CD8-positive, alpha-beta memory T cell (primary cell): ENCODE data around the gene MALAT1. TPM values are rescaled to one million over a fixed set of nuclear protein-coding genes. Genes with fewer than 3 reads are reported as not detected.

ENCODE experiments used
- CTCF ChIA-PET: fragments of 350-600 bp; sonication (Branson Sonifier 250); formaldehyde crosslinking; loops from one replicate; lab custom pipeline; 2021; ENCODE audit warnings: antibody characterized with exemption; lab: Charles Lee
- POLR2A ChIA-PET: fragments of 350-600 bp; sonication (Branson Sonifier 250); formaldehyde crosslinking; loops from one replicate; lab custom pipeline; 2021; ENCODE audit warnings: antibody characterized with exemption; lab: Charles Lee
- DNase-seq, 5 donors: peaks; one replicate each; pipeline versions ENCODE4 v3.0.0 to v3.0.0-alpha.2; 2020 to 2022; ENCODE audit warnings: mixed read lengths in 1 of 5
- H3K27ac ChIP-seq: one replicate; pipeline ENCODE4 v1.7.0; 2013; ENCODE audit warnings: low read depth, mild to moderate bottlenecking, low read length, moderate library complexity
- H3K27me3 ChIP-seq: 2 replicates; pipeline ENCODE4 v1.7.0; 2013; ENCODE audit warnings: low read length, mild to moderate bottlenecking; ENCODE audit not compliant: insufficient read depth, poor library complexity, severe bottlenecking
- H3K36me3 ChIP-seq: 2 replicates; pipeline ENCODE4 v1.7.0; 2013; ENCODE audit warnings: mild to moderate bottlenecking, low read length, moderate library complexity; ENCODE audit not compliant: insufficient read depth
- H3K4me1 ChIP-seq: 2 replicates; pipeline ENCODE4 v1.7.0; 2013; ENCODE audit warnings: mild to moderate bottlenecking, low read length, moderate library complexity; ENCODE audit not compliant: insufficient read depth
- H3K4me3 ChIP-seq: 2 replicates; pipeline ENCODE4 v1.7.0; 2013; ENCODE audit warnings: mild to moderate bottlenecking, low read length
- H3K9me3 ChIP-seq: 2 replicates; pipeline ENCODE4 v1.7.0; 2013; ENCODE audit warnings: mild to moderate bottlenecking, low read length
- H3K27ac Mint-ChIP-seq, 8 donors: one replicate each; pipeline ENCODE4 v1.8.0; 2020 to 2021; ENCODE audit warnings: mixed read lengths in 8 of 8, mild to moderate bottlenecking in 6 of 8, inconsistent platforms in 3 of 8, moderate library complexity in 3 of 8
- H3K27me3 Mint-ChIP-seq, 2 donors: one replicate each; pipeline ENCODE4 v1.8.0; 2020 to 2021; ENCODE audit warnings: mixed read lengths in 2 of 2, mild to moderate bottlenecking in 1 of 2, moderate library complexity in 1 of 2
- H3K36me3 Mint-ChIP-seq, 3 donors: one replicate each; pipeline ENCODE4 v1.8.0; 2020 to 2021; ENCODE audit warnings: mixed read lengths in 3 of 3, inconsistent platforms in 1 of 3, mild to moderate bottlenecking in 1 of 3
- H3K4me1 Mint-ChIP-seq, 3 donors: one replicate each; pipeline ENCODE4 v1.8.0; 2020 to 2021; ENCODE audit warnings: mixed read lengths in 3 of 3, inconsistent platforms in 1 of 3, mild to moderate bottlenecking in 1 of 3
- H3K4me3 Mint-ChIP-seq, 7 donors: one replicate each; pipeline ENCODE4 v1.8.0; 2020 to 2021; ENCODE audit warnings: mixed read lengths in 7 of 7, mild to moderate bottlenecking in 6 of 7, moderate library complexity in 4 of 7, inconsistent platforms in 2 of 7
- H3K9me3 Mint-ChIP-seq, 5 donors: one replicate each; pipeline ENCODE4 v1.8.0; 2020 to 2022; ENCODE audit warnings: mixed read lengths in 5 of 5, mild to moderate bottlenecking in 3 of 5, moderate library complexity in 2 of 5, inconsistent platforms in 1 of 5
- polyA plus RNA-seq: library from polyadenylated mRNA; unstranded; fragments of 300-500 nt; fragmentation: Illumina TruSeq; gene quantifications from one replicate; pipeline ENCODE4 v1.2.3, GENCODE V29; 2021
- total RNA-seq, 2 experiments: library from RNA; stranded (reverse); gene quantifications; one replicate each; pipeline ENCODE4 v1.2.3, GENCODE V29; 2021

MALAT1 gene
- total and polyA plus RNA-seq, 3 experiments from 2014 or later: 2,529 to 4,912 (median 4,639) TPM

DNA sequence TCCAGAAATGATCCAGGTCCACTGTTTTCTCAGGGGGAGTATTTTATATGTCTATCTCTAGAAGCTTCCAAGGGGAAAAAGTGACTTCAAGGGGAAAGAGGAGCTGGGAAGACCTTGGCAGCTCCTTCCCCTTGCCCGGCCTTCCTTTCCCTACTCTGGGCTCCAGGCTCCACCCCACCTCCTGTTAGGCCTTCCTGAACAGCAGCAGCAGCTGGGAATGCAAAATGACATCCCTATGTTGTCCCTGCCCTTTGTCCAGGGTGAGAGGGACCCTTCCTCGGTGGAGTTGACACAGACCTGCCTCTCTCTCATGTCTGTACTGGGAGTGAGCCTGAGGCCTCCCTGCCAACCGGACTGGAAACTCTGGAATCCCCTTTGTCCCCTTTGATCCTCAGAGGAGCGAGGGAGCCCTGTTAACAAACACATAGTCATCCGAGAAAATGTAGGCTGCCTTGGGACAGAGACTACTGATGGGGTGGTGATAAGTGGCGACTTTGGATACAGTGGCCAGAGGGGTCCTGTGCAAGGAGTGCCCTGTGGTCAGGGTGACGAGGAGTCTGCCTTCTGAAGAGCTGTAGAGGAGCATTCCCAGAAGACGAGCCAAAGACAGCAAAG is 9.0 kb upstream of the MALAT1 start:
- H3K4me1 ChIP-seq: no peaks in the 10 kb centered on the region
- Mint-ChIP-seq H3K4me3 (no peak overlapping the region), H3K36me3 (no peaks in the 10 kb centered on the region), H3K4me1 (peaks cover 0 to 10% (median 2%) of the 10 kb centered on the region in 3 donors), H3K9me3 (no peaks in the 10 kb centered on the region), H3K27me3 (peaks cover 0 to 3% of the 10 kb centered on the region in 2 donors), H3K27ac (peak overlapping the region in 1 of 8 donors; percentile 38)
- no peaks in the 10 kb centered on the region for H3K9me3 ChIP-seq
- H3K27me3 ChIP-seq: no peaks in the 10 kb centered on the region
- no peak overlapping the region for H3K4me3 ChIP-seq
- ChIA-PET POLR2A (interaction anchor here (1.0 to 2.0 kb wide), 2 partner anchors 10 to 12 kb away, joined by 4 to 8 read pairs; partner anchors contain the start of gene MALAT1), CTCF (interaction anchor here (3.8 kb wide), 1 partner anchor 9 kb away, joined by 19 read pairs; the partner anchor contains the start of gene MALAT1)
- H3K36me3 ChIP-seq: no peaks in the 10 kb centered on the region
- no peak overlapping the region for H3K27ac ChIP-seq
- no peak for DNase-seq

DNA sequence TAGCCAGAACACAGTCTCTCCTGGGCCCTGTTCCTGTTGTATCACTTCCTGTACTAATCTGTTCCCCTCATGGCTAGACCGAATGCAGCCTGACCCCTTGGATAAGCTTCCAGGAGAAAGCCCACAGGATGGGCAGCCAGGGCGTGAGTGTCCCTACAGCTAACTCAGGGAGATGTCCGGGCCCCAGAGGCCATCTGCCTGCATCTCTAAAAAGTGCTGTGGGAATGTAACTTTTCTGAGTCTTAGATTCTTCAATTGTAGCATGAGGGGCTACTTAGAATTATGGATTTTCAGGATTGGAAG is 7.7 kb upstream of the MALAT1 start:
- Histone ChIP-seq H3K27ac (no peak overlapping the region), H3K36me3 (no peaks in the 10 kb centered on the region), H3K9me3 (no peaks in the 10 kb centered on the region), H3K4me1 (peaks cover 5% of the 10 kb centered on the region), H3K4me3 (no peak overlapping the region), H3K27me3 (no peaks in the 10 kb centered on the region)
- H3K27ac Mint-ChIP-seq: peak overlapping the region in 1 of 8 donors; percentile 52
- CTCF ChIA-PET: interaction anchor here (10.2 kb wide), 1 partner anchor 15 kb away, joined by 132 read pairs; no protein-coding TSS in a partner anchor
- POLR2A ChIA-PET: interaction anchor here (0.5 to 1.2 kb wide), 2 partner anchors 19 to 49 kb away, joined by 3 to 6 read pairs; no protein-coding TSS in a partner anchor
- H3K4me3 Mint-ChIP-seq: no peak overlapping the region
- no peaks in the 10 kb centered on the region for H3K36me3 Mint-ChIP-seq
- H3K9me3 Mint-ChIP-seq: no peaks in the 10 kb centered on the region
- peaks cover 0 to 3% of the 10 kb centered on the region in 2 donors for H3K27me3 Mint-ChIP-seq
- no peak for DNase-seq
- peaks cover 1 to 16% (median 3%) of the 10 kb centered on the region in 3 donors for H3K4me1 Mint-ChIP-seq

DNA sequence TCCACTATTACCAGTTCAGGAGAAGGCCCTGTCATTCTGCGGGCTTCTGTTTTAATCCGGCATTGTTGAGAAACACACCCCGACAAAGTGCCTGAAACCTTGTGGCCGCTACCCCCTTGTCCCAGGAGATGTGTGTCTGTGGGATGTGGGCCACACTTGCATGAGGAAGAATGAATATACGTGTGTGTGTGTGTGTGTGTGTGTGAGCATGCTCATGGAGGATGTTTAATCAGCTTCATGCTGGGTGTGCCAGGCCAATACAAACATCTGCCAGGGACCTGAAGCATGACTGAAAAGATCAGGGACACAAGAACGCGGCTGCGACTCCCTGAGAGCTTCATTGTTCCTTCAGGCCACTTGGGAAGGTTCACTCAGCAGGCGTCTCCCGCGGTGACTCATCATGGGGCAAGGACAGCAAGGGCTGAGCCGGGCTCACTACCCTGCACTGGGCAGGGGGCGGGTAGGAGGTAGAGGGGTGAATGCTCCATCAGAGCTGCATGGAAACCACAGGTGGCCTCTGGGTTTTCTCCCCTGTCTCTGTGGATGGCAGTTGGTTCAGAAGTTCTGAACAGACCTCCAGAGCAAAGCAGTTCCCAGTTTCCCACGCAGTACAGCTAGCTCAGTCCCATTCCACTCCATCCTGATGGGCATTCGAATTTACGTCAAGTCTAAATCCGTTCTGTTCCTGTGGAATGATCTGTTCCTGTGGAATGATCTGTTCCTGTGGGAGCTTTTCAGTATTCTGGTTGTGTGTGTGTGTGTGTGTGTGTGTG is 7.0 kb upstream of the MALAT1 start:
- Mint-ChIP-seq H3K4me1 (peaks cover 8 to 22% (median 10%) of the 10 kb centered on the region in 3 donors), H3K4me3 (no peak overlapping the region)

DNA sequence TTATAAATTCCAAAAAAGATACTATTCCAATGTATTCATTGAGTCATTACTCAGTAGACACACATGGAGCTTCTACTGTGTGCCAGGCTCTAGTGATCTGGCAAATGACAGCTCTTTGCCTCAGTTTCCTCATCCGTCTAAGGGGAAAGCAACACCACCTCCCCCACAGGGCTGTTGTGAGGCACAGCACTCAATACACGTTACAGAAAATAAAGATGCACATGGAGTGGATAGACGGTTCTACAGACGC is 6.5 kb upstream of the MALAT1 start:
- peaks cover 0 to 3% of the 10 kb centered on the region in 2 donors for H3K27me3 Mint-ChIP-seq
- no peak for DNase-seq
- H3K36me3 Mint-ChIP-seq: no peaks in the 10 kb centered on the region
- no peaks in the 10 kb centered on the region for H3K27me3 ChIP-seq
- peak overlapping the region; percentile 76 for H3K27ac ChIP-seq
- H3K9me3 ChIP-seq: no peaks in the 10 kb centered on the region
- no peaks in the 10 kb centered on the region for H3K36me3 ChIP-seq
- ChIA-PET CTCF (interaction anchor here (10.2 to 21.4 kb wide), 2 partner anchors 16 to 72 kb away, joined by 132 to 448 read pairs; partner anchors contain the start of gene NEAT1), POLR2A (interaction anchor here (1.2 kb wide), 1 partner anchor 10 kb away, joined by 3 read pairs; no protein-coding TSS in a partner anchor)
- peaks cover 13 to 28% (median 15%) of the 10 kb centered on the region in 3 donors for H3K4me1 Mint-ChIP-seq
- peak overlapping the region in 2 of 8 donors; percentile 42 to 89 for H3K27ac Mint-ChIP-seq
- no peak overlapping the region for H3K4me3 Mint-ChIP-seq
- H3K9me3 Mint-ChIP-seq: no peaks in the 10 kb centered on the region
- H3K4me1 ChIP-seq: peaks cover 16% of the 10 kb centered on the region
- H3K4me3 ChIP-seq: no peak overlapping the region

More for the DNA sequence above, 7.0 kb upstream of the MALAT1 start:
- no peaks in the 10 kb centered on the region for H3K9me3 Mint-ChIP-seq
- Histone ChIP-seq H3K4me3 (no peak overlapping the region), H3K27me3 (no peaks in the 10 kb centered on the region), H3K36me3 (no peaks in the 10 kb centered on the region), H3K4me1 (peaks cover 11% of the 10 kb centered on the region), H3K9me3 (no peaks in the 10 kb centered on the region), H3K27ac (peak overlapping the region; percentile 76)
- DNase-seq: no peak
- ChIA-PET CTCF (interaction anchor here (10.2 to 21.4 kb wide), 2 partner anchors 15 to 72 kb away, joined by 132 to 448 read pairs; partner anchors contain the start of gene NEAT1), POLR2A (interaction anchor here (1.2 kb wide), 1 partner anchor 50 kb away, joined by 3 read pairs; no protein-coding TSS in a partner anchor)
- peak overlapping the region in 2 of 8 donors; percentile 42 to 52 for H3K27ac Mint-ChIP-seq
- peaks cover 0 to 3% of the 10 kb centered on the region in 2 donors for H3K27me3 Mint-ChIP-seq
- H3K36me3 Mint-ChIP-seq: no peaks in the 10 kb centered on the region

DNA sequence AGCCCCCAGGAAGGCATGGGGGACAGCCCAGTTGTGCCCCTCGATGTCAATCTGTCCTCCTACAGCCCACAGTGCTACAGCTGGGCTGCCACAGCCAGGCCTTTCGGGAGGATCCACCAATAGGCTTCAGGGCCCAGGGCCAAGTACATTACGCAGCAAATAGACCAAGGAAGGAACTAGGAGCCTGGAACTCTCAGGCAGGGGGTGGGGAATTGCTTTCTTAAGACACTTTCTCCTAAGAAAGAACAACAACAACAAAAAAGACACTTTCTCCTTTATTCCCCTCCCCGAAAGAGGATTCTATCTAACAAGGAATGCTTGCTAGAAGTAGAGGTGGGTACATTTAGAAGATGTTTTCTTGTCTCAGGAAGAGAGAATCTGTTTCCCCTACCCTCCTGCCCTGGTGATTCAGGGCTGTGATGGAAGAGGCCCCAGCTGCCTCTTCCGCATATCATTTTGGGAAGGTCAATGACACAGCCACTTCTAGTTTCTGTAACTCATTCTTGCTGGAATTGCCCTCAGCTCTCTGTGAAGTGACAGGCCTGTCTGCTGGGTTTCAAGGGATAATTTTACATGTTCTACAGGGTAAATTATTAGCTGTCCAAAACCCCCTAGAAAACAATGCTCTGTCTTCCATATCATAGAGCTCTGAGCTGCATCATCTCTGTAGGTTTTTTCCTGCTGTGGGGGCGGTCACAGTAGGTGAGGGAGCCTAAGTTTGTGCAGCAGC is 6.0 kb upstream of the MALAT1 start:
- Mint-ChIP-seq H3K4me1 (peaks cover 14 to 28% (median 15%) of the 10 kb centered on the region in 3 donors), H3K36me3 (no peaks in the 10 kb centered on the region), H3K4me3 (peak overlapping the region in 2 of 7 donors; percentile 44 to 50), H3K27ac (peak overlapping the region in 3 of 8 donors; percentile 42 to 89 (median 43)), H3K27me3 (peaks cover 0 to 2% of the 10 kb centered on the region in 2 donors), H3K9me3 (no peaks in the 10 kb centered on the region)
- POLR2A ChIA-PET: interaction anchor here (1.0 to 1.4 kb wide), 4 partner anchors 9 to 108 kb away, joined by 3 to 6 read pairs (median 4); no protein-coding TSS in a partner anchor
- DNase-seq: no peak
- Histone ChIP-seq H3K27ac (peak overlapping the region; percentile 76), H3K9me3 (no peaks in the 10 kb centered on the region), H3K36me3 (no peaks in the 10 kb centered on the region), H3K27me3 (no peaks in the 10 kb centered on the region), H3K4me1 (peaks cover 16% of the 10 kb centered on the region), H3K4me3 (no peak overlapping the region)
- CTCF ChIA-PET: interaction anchor here (0.7 to 21.4 kb wide), 3 partner anchors 16 to 73 kb away, joined by 3 to 448 read pairs (median 132); partner anchors contain the start of gene NEAT1

DNA sequence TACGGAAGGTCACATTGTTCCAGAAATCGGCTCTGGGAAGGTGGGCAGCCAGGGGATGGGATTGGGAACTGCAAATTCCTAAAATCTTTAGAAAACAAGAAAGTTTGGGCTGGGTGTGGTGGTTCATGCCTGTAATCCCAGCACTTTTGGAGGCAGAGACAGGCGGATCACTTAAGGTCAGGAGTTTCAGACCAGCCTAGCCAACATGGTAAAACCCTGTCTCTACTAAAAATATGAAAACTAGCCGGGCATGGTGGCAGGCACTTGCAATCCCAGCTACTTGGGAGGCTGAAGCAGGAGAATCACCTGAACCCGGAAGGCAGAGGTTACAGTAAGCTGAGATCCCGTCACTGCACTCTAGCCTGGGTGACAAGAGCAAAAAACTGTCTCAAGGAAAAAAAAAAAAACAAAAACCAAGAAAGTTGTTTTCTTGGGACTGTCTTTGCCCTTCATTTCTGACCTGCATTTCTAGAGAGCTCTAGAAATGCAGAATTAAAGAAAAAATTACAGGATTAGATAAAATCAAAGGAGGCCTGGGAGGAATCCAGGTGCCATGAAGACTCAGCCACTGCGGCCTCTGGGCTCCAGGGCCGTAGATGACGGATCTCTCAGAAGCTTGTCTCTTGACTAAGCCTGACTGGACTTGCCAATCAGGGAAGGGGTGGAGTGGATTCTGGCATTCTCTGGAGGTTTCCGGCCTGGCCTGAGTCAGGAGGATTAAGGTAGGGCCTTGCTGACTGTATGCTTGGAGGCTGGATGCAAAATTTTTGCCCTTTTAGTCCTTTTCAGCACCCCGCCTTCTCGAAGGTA is 5.3 kb upstream of the MALAT1 start:
- peak overlapping the region in 3 of 8 donors; percentile 42 to 89 (median 43) for H3K27ac Mint-ChIP-seq
- DNase-seq: no peak
- POLR2A ChIA-PET: interaction anchor here (0.5 to 1.4 kb wide), 5 partner anchors 8 to 108 kb away, joined by 3 to 6 read pairs (median 4); no protein-coding TSS in a partner anchor
- no peak overlapping the region for H3K4me3 ChIP-seq
- no peaks in the 10 kb centered on the region for H3K27me3 ChIP-seq
- peaks cover 0 to 2% of the 10 kb centered on the region in 2 donors for H3K27me3 Mint-ChIP-seq
- CTCF ChIA-PET: interaction anchor here (0.7 to 21.4 kb wide), 3 partner anchors 17 to 74 kb away, joined by 3 to 448 read pairs (median 132); partner anchors contain the start of gene NEAT1
- peaks cover 14 to 29% (median 15%) of the 10 kb centered on the region in 3 donors for H3K4me1 Mint-ChIP-seq
- no peaks in the 10 kb centered on the region for H3K36me3 Mint-ChIP-seq
- no peaks in the 10 kb centered on the region for H3K36me3 ChIP-seq
- no peaks in the 10 kb centered on the region for H3K9me3 Mint-ChIP-seq
- H3K27ac ChIP-seq: peak overlapping the region; percentile 76
- no peaks in the 10 kb centered on the region for H3K9me3 ChIP-seq
- H3K4me3 Mint-ChIP-seq: peak overlapping the region in 2 of 7 donors; percentile 44 to 50
- peaks cover 16% of the 10 kb centered on the region for H3K4me1 ChIP-seq
